ENCODE data around the gene MARK2. TPM values are rescaled to one million over a fixed set of nuclear protein-coding genes. Genes with fewer than 3 reads are reported as not detected.

The MARK2 gene
- total and polyA plus RNA-seq, 10 of the 15 experiments (the other 5 are each of a cell fraction or from before 2014, with no cell fraction given), result 0.19 to 29.5 (median 13.2) TPM

DNA sequence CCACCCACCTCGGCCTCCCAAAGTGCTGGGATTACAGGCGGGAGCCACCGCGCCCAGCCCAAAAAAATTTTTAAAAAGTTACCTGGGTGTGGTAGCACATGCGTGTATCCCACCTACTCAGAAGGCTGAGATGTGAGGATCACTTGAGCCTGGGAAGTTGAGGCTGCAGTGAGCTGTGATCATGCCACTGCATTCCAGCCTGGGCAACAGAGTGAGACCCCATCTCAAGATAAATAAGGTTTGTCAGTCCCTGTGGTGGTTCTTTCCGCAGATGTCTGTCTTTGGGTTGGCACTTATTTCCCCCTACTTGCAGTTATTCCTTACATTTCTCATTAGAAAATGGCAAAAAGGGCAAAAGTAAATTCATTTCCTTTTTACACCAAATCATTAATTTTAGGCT lies 8.0 kb downstream of the MARK2 start:
- in situ Hi-C loops (cut with MboI), result no loop called here
- no peak overlapping the region for H3K9ac ChIP-seq (ENCODE audit: control insufficient read depth, insufficient read depth, low read length)
- TF ChIP-seq ZNF622 (IDR thresholded peaks at IDR 0.05) (no peak), HCFC1 (IDR thresholded peaks at IDR 0.05; ENCODE audit: low read length) (no peak), MEF2B (IDR thresholded peaks at IDR 0.05; ENCODE audit: partially characterized antibody, poor library complexity, severe bottlenecking) (no peak), PAX5 (IDR thresholded peaks at IDR 0.05; ENCODE audit: borderline replicate concordance, low read depth, low read length) (no peak)
- TF ChIP-seq, protein P1, sequence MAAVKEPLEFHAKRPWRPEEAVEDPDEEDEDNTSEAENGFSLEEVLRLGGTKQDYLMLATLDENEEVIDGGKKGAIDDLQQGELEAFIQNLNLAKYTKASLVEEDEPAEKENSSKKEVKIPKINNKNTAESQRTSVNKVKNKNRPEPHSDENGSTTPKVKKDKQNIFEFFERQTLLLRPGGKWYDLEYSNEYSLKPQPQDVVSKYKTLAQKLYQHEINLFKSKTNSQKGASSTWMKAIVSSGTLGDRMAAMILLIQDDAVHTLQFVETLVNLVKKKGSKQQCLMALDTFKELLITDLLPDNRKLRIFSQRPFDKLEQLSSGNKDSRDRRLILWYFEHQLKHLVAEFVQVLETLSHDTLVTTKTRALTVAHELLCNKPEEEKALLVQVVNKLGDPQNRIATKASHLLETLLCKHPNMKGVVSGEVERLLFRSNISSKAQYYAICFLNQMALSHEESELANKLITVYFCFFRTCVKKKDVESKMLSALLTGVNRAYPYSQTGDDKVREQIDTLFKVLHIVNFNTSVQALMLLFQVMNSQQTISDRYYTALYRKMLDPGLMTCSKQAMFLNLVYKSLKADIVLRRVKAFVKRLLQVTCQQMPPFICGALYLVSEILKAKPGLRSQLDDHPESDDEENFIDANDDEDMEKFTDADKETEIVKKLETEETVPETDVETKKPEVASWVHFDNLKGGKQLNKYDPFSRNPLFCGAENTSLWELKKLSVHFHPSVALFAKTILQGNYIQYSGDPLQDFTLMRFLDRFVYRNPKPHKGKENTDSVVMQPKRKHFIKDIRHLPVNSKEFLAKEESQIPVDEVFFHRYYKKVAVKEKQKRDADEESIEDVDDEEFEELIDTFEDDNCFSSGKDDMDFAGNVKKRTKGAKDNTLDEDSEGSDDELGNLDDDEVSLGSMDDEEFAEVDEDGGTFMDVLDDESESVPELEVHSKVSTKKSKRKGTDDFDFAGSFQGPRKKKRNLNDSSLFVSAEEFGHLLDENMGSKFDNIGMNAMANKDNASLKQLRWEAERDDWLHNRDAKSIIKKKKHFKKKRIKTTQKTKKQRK (IDR thresholded peaks at IDR 0.05; ENCODE audit: low read depth, low read length), result no peak
- TF ChIP-seq, protein P2, sequence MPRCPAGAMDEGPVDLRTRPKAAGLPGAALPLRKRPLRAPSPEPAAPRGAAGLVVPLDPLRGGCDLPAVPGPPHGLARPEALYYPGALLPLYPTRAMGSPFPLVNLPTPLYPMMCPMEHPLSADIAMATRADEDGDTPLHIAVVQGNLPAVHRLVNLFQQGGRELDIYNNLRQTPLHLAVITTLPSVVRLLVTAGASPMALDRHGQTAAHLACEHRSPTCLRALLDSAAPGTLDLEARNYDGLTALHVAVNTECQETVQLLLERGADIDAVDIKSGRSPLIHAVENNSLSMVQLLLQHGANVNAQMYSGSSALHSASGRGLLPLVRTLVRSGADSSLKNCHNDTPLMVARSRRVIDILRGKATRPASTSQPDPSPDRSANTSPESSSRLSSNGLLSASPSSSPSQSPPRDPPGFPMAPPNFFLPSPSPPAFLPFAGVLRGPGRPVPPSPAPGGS (IDR thresholded peaks at IDR 0.05; ENCODE audit: borderline replicate concordance, insufficient read depth, low read depth, low read length, poor library complexity, severe bottlenecking), result no peak
- TF ChIP-seq, protein P3, sequence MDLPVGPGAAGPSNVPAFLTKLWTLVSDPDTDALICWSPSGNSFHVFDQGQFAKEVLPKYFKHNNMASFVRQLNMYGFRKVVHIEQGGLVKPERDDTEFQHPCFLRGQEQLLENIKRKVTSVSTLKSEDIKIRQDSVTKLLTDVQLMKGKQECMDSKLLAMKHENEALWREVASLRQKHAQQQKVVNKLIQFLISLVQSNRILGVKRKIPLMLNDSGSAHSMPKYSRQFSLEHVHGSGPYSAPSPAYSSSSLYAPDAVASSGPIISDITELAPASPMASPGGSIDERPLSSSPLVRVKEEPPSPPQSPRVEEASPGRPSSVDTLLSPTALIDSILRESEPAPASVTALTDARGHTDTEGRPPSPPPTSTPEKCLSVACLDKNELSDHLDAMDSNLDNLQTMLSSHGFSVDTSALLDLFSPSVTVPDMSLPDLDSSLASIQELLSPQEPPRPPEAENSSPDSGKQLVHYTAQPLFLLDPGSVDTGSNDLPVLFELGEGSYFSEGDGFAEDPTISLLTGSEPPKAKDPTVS (IDR thresholded peaks at IDR 0.05; ENCODE audit: low read depth, low read length), result no peak
- TF ChIP-seq, protein P4, sequence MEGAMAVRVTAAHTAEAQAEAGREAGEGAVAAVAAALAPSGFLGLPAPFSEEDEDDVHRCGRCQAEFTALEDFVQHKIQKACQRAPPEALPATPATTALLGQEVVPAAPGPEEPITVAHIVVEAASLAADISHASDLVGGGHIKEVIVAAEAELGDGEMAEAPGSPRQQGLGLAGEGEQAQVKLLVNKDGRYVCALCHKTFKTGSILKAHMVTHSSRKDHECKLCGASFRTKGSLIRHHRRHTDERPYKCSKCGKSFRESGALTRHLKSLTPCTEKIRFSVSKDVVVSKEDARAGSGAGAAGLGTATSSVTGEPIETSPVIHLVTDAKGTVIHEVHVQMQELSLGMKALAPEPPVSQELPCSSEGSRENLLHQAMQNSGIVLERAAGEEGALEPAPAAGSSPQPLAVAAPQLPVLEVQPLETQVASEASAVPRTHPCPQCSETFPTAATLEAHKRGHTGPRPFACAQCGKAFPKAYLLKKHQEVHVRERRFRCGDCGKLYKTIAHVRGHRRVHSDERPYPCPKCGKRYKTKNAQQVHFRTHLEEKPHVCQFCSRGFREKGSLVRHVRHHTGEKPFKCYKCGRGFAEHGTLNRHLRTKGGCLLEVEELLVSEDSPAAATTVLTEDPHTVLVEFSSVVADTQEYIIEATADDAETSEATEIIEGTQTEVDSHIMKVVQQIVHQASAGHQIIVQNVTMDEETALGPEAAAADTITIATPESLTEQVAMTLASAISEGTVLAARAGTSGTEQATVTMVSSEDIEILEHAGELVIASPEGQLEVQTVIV (IDR thresholded peaks at IDR 0.05; ENCODE audit: borderline replicate concordance, partially characterized antibody), result no peak

More for the DNA sequence above, 8.0 kb downstream of the MARK2 start:
- ATAC-seq, result no peak
- Histone ChIP-seq H3K9me3 (replicated peaks; ENCODE audit: control insufficient read depth, insufficient read depth, low read length) (no peaks in the 10 kb centered on the region), H3K27ac (ENCODE audit: control insufficient read depth, insufficient read depth) (no peak overlapping the region), H3K4me1 (ENCODE audit: control insufficient read depth, insufficient read depth, low read length) (peaks cover 17% of the 10 kb centered on the region), H3K4me3 (no peak overlapping the region), H2AFZ (ENCODE audit: control insufficient read depth, low read depth, low read length) (no peak overlapping the region), H3K4me2 (ENCODE audit: control insufficient read depth, insufficient read depth) (no peak overlapping the region), H3K27me3 (replicated peaks in 1 of 2; ENCODE audit: control insufficient read depth in 2 of 2, insufficient read depth in 2 of 2, low read length in 1 of 2) (no peaks in the 10 kb centered on the region), H4K20me1 (ENCODE audit: control insufficient read depth, insufficient read depth) (no peaks in the 10 kb centered on the region; the same call in 1 of the 2 replicates), H3K36me3 (ENCODE audit: control insufficient read depth in 2 of 2, insufficient read depth in 2 of 2, low read length in 1 of 2) (peaks cover 0 to 13% of the 10 kb centered on the region in 2 experiments; a peak in 3 of 4 replicates), H3K79me2 (ENCODE audit: control insufficient read depth, insufficient read depth, low read length) (peaks cover 78% of the 10 kb centered on the region)
- FAIRE-seq, result no peak
- POLR2A ChIA-PET, result interaction anchor here (0.5 kb wide), 1 partner anchor 88 kb away, joined by 6 read pairs; no protein-coding TSS in a partner anchor
- SMC1A ChIA-PET (ENCODE audit: uncharacterized antibody, unreplicated experiment), result interaction anchor here (1.3 kb wide), 1 partner anchor 10 kb away, joined by 3 read pairs; no protein-coding TSS in a partner anchor
- intact Hi-C loops (cut with micrococcal nuclease; ENCODE audit: unreplicated experiment), result no loop called here
- CTCF ChIA-PET, result interaction anchor here (1.3 kb wide), 1 partner anchor 60 kb away, joined by 3 read pairs; no protein-coding TSS in a partner anchor
- no TSS peak for BruUV-seq (replicated peaks)
- DNase-seq (ENCODE audit: low read depth, low spot score), result no peak
- RAD21 ChIA-PET (ENCODE audit: unreplicated experiment), result no interaction called here
- WGBS (ENCODE audit: insufficient coverage, insufficient replicate concordance, low lambda C conversion rate, missing lambda C conversion rate), result 98% methylated on average over 6 of the region's 6 CpGs

All from GM12878 (cell line).